Measurements from ENCODE around the gene GRM8.

- TF ChIP-seq CTCF (IDR thresholded peaks at IDR 0.05): no peak
- no peak for TF ChIP-seq POLR2A (IDR thresholded peaks at IDR 0.05)
- no peak for TF ChIP-seq EP300 (IDR thresholded peaks at IDR 0.05)
- no peak for TF ChIP-seq POLR2AphosphoS5 (IDR thresholded peaks at IDR 0.05)
These were observed 218.4 kb downstream of the GRM8 start for GRCh38 chr7:127034186-127034806.

Data from suprapubic skin (tissue), 4 donors.